HepG2 (cell line): ENCODE measurements around the gene FKBP5. TPM values are rescaled to one million over a fixed set of nuclear protein-coding genes. Genes with fewer than 3 reads are reported as not detected.

Source experiments
- ASH2L ChIP-seq: fragments of 300-600, 200-600 bp; sonication (generic); IDR thresholded peaks from 2 replicates; pipeline ENCODE4 v1.7.0; 2017; ENCODE audit warnings: low read depth, mild to moderate bottlenecking, moderate library complexity, mixed read lengths, low read length; ENCODE audit not compliant: insufficient read length
- ELF3 ChIP-seq: IDR thresholded peaks from 2 replicates; pipeline ENCODE4 v1.6.1; 2016; ENCODE audit warnings: missing genetic modification reagents, missing compliant biosample characterization
- HBP1 ChIP-seq: IDR thresholded peaks from 2 replicates; pipeline ENCODE4 v1.6.1; 2016; ENCODE audit warnings: low read depth, control low read depth
- HDAC2 ChIP-seq: sonication (generic); formaldehyde crosslinking; IDR thresholded peaks from 2 replicates; pipeline ENCODE4 v1.4.0; 2020; ENCODE audit warnings: missing genetic modification reagents
- IRF9 ChIP-seq: sonication (generic); formaldehyde crosslinking; IDR thresholded peaks from 2 replicates; pipeline ENCODE4 v1.8.0; 2022; ENCODE audit warnings: missing genetic modification reagents, mild to moderate bottlenecking, borderline replicate concordance
- KDM2A ChIP-seq: sonication (generic); formaldehyde crosslinking; IDR thresholded peaks from 2 replicates; pipeline ENCODE4 v1.4.0; 2020; ENCODE audit warnings: low read depth, missing genetic modification reagents, borderline replicate concordance
- KLF11 ChIP-seq: IDR thresholded peaks from 2 replicates; pipeline ENCODE4 v1.6.1; 2016; ENCODE audit warnings: missing compliant biosample characterization
- MED1 ChIP-seq: sonication (generic); formaldehyde crosslinking; IDR thresholded peaks from 2 replicates; pipeline ENCODE4 v1.4.0; 2020; ENCODE audit warnings: missing genetic modification reagents
- MXD1 ChIP-seq: sonication (generic); formaldehyde crosslinking; IDR thresholded peaks from 2 replicates; pipeline ENCODE4 v1.4.0; 2020; ENCODE audit warnings: mild to moderate bottlenecking, missing genetic modification reagents
- NFIC ChIP-seq: IDR thresholded peaks from 2 replicates; pipeline ENCODE4 v1.6.1; 2012; ENCODE audit warnings: mild to moderate bottlenecking, low read length, inconsistent platforms
- NFKBIZ ChIP-seq: IDR thresholded peaks from 2 replicates; pipeline ENCODE4 v1.6.1; 2018; ENCODE audit warnings: missing genetic modification reagents, missing compliant biosample characterization
- SAP130 ChIP-seq: IDR thresholded peaks from 2 replicates; pipeline ENCODE4 v1.6.1; 2016; ENCODE audit warnings: low read depth
- SP4 ChIP-seq: sonication (generic); formaldehyde crosslinking; IDR thresholded peaks from 2 replicates; pipeline ENCODE4 v1.8.1; 2023; ENCODE audit warnings: mild to moderate bottlenecking, missing genetic modification reagents
- XRCC5 ChIP-seq: fragments of 200-400 bp; formaldehyde crosslinking; optimal IDR thresholded peaks from 2 replicates; pipeline ENCODE3; 2017; ENCODE audit warnings: mild to moderate bottlenecking, low read length
- ZBTB26 ChIP-seq: IDR thresholded peaks from 2 replicates; pipeline ENCODE4 v1.6.1; 2016; ENCODE audit warnings: missing compliant biosample characterization, missing genetic modification reagents, borderline replicate concordance
- ZBTB46 ChIP-seq: sonication (generic); formaldehyde crosslinking; IDR thresholded peaks from 2 replicates; pipeline ENCODE4 v1.4.0; 2020; ENCODE audit warnings: mild to moderate bottlenecking, missing genetic modification reagents, borderline replicate concordance
- ZFY ChIP-seq: sonication (generic); formaldehyde crosslinking; IDR thresholded peaks from 2 replicates; pipeline ENCODE4 v1.4.0; 2020; ENCODE audit warnings: missing genetic modification reagents
- ZGPAT ChIP-seq: IDR thresholded peaks from 2 replicates; pipeline ENCODE4 v1.6.1; 2016; ENCODE audit warnings: mild to moderate bottlenecking
- ZNF292 ChIP-seq: sonication (generic); formaldehyde crosslinking; IDR thresholded peaks from 2 replicates; pipeline ENCODE4 v1.8.1; 2022; ENCODE audit warnings: mild to moderate bottlenecking, low read depth, missing genetic modification reagents, borderline replicate concordance
- ZNF30 ChIP-seq: sonication (generic); formaldehyde crosslinking; IDR thresholded peaks from 2 replicates; pipeline ENCODE4 v1.5.0; 2020; ENCODE audit warnings: mild to moderate bottlenecking, missing genetic modification reagents
- ZNF598 ChIP-seq: sonication (generic); formaldehyde crosslinking; IDR thresholded peaks from 2 replicates; pipeline ENCODE4 v1.5.1; 2020; ENCODE audit warnings: mild to moderate bottlenecking, missing genetic modification reagents, borderline replicate concordance
- ZNF761 ChIP-seq: sonication (generic); formaldehyde crosslinking; conservative IDR thresholded peaks from 2 replicates; pipeline ENCODE4 v1.4.0; 2020; ENCODE audit warnings: mild to moderate bottlenecking, missing genetic modification reagents
- polyA plus RNA-seq, 8 experiments: library from polyadenylated mRNA; depleted of rRNA in 3 of 8; stranded (reverse) in 7 of 8; unstranded in 1 of 8; fragments of >200 nt; fragmentation: Illumina TruSeq in 4 of 8; extraction: Trizol in 4 of 8; gene quantifications; 2 replicates each; pipeline versions ENCODE4 v1.2.1 to v1.2.3, GENCODE V29; 2011 to 2016; ENCODE audit warnings: low read depth in 4 of 8, missing spikeins in 1 of 8, mixed read lengths in 1 of 8; ENCODE audit not compliant: insufficient read depth in 1 of 8
- total RNA-seq, 5 experiments: library from RNA; depleted of rRNA; stranded (reverse); fragments of >200 nt; fragmentation: Illumina TruSeq; extraction: Trizol; gene quantifications; 2 replicates each; pipeline ENCODE4 v1.2.3, GENCODE V29; 2016; ENCODE audit warnings: low read depth in 1 of 5

Gene FKBP5
- total and polyA plus RNA-seq, 2 of the 13 experiments (the other 11 are each of a cell fraction or from before 2014, with no cell fraction given): 8.0 to 17.4 TPM

- TF ChIP-seq KDM2A (CRISPR knock-in tag) (peak; percentile 27; the same call in 1 of the 2 replicates), MXD1 (CRISPR knock-in tag) (no peak), ZFY (no peak), ZGPAT (CRISPR knock-in tag) (peak; percentile 27; the same call in 1 of the 2 replicates), KLF11 (CRISPR knock-in tag) (no peak), XRCC5 (peak; percentile 43), SP4 (0 out of 2 replicates have a peak, but pooled peaks have one; percentile 27), ZNF292 (CRISPR knock-in tag) (peak; percentile 46; the same call in 1 of the 2 replicates), IRF9 (CRISPR knock-in tag) (0 out of 2 replicates have a peak, but pooled peaks have one; percentile 21), ZNF598 (CRISPR knock-in tag) (peak; percentile 14; the same call in 1 of the 2 replicates), HBP1 (CRISPR knock-in tag) (peak; percentile 69; the same call in 1 of the 2 replicates), ZBTB46 (CRISPR knock-in tag) (no peak), NFKBIZ (no peak), SAP130 (CRISPR knock-in tag) (peak; percentile 38; the same call in 1 of the 2 replicates), HDAC2 (CRISPR knock-in tag) (peak; percentile 64; the same call in 1 of the 2 replicates), ASH2L (peak; percentile 18), ZBTB26 (CRISPR knock-in tag) (peak; percentile 68; the same call in 1 of the 2 replicates), NFIC (no peak), ELF3 (CRISPR knock-in tag) (peak; percentile 73), ZNF30 (CRISPR knock-in tag) (no peak), ZNF761 (CRISPR knock-in tag) (no peak), MED1 (CRISPR knock-in tag) (0 out of 2 replicates have a peak, but pooled peaks have one; percentile 23)
Measured at GRCh38 chr6:35725721-35726438, 37.2 kb upstream of the FKBP5 start (continued).
